Bronchial epithelial cell (primary cell): Measurements from ENCODE around the gene NEDD4. TPM values are rescaled to one million over a fixed set of nuclear protein-coding genes. Genes with fewer than 3 reads are reported as not detected.
A peak's percentile ranks its signal among the peaks of the same experiment; 100 is the strongest.

ENCODE experiments used
- DNase-seq: peaks from one replicate; pipeline ENCODE4 v3.0.0-alpha.2; 2010; ENCODE audit warnings: low read depth
- FAIRE-seq: peaks from 2 replicates; lab custom pipeline; 2011; peaks lifted over from hg19 to GRCh38; lab: Jason Lieb, UNC
- H3K27me3 ChIP-seq: 2 replicates; pipeline ENCODE4 v1.5.1; 2011; ENCODE audit warnings: low read length; ENCODE audit not compliant: control insufficient read depth, insufficient read depth
- H3K36me3 ChIP-seq: 2 replicates; pipeline ENCODE4 v1.5.1; 2011; ENCODE audit warnings: low read length; ENCODE audit not compliant: control insufficient read depth, insufficient read depth
- H3K4me3 ChIP-seq: 2 replicates; pipeline ENCODE4 v1.5.1; 2011; ENCODE audit warnings: mild to moderate bottlenecking, low read depth, low read length, control low read depth
- CTCF ChIP-seq: IDR thresholded peaks from 2 replicates; pipeline ENCODE4 v1.5.1; 2011; ENCODE audit warnings: mild to moderate bottlenecking, moderate library complexity, low read length, control low read depth, inconsistent platforms; ENCODE audit not compliant: insufficient read depth, severe bottlenecking
- total RNA-seq: library from RNA; depleted of rRNA; stranded (reverse); fragments of >200 nt; gene quantifications from 2 replicates; pipeline ENCODE4 v1.2.1, GENCODE V29; 2014

Gene NEDD4
- 37.1 and 59.5 TPM in 2 replicates for total RNA-seq

- Histone ChIP-seq H3K27me3 (no peaks in the 10 kb centered on the region), H3K4me3 (peak within 1 kb of the TSS; percentile 80), H3K36me3 (peaks cover 1% of the 10 kb centered on the region)
- DNase-seq (peak; percentile 70), FAIRE-seq (no peak)
- peak; percentile 76 for TF ChIP-seq CTCF
These were observed at the start of gene NEDD4 for GRCh38 chr15:55993111-55993803. NEDD4 (minus strand) TSS chr15:55993612; CDS start chr15:55993555, 57 bp downstream.

- no peak for FAIRE-seq
- no peak for DNase-seq
- no peaks in the 10 kb centered on the region for H3K36me3 ChIP-seq
- TF ChIP-seq CTCF: no peak
- no peaks in the 10 kb centered on the region for H3K27me3 ChIP-seq
- no peak overlapping the region for H3K4me3 ChIP-seq
These were observed 49.1 kb upstream of the NEDD4 start for GRCh38 chr15:56042498-56042897.

DNA sequence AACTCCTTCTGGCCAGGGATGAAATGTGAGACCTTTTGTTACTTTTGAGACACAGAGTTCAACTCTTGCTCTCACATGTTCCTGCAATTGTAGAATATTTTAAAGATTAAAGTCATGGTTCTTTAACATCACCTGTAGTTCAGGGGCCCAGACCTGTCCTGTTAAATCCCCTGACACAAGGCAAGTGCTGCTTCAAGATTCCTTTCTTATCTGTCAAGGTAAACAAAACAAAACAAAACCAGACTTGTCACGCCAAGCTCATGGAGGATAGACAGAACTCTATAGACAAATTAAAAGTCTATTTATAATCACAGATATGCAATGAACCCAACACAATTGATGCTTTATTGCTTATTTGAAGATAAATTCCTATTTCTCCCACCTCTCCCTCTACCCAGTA, 48.6 kb upstream of the NEDD4 start:
- H3K36me3 ChIP-seq: no peaks in the 10 kb centered on the region
- TF ChIP-seq CTCF: no peak
- no peak for FAIRE-seq
- no peak overlapping the region for H3K4me3 ChIP-seq
- H3K27me3 ChIP-seq: no peaks in the 10 kb centered on the region
- peak; percentile 84 for DNase-seq

DNA sequence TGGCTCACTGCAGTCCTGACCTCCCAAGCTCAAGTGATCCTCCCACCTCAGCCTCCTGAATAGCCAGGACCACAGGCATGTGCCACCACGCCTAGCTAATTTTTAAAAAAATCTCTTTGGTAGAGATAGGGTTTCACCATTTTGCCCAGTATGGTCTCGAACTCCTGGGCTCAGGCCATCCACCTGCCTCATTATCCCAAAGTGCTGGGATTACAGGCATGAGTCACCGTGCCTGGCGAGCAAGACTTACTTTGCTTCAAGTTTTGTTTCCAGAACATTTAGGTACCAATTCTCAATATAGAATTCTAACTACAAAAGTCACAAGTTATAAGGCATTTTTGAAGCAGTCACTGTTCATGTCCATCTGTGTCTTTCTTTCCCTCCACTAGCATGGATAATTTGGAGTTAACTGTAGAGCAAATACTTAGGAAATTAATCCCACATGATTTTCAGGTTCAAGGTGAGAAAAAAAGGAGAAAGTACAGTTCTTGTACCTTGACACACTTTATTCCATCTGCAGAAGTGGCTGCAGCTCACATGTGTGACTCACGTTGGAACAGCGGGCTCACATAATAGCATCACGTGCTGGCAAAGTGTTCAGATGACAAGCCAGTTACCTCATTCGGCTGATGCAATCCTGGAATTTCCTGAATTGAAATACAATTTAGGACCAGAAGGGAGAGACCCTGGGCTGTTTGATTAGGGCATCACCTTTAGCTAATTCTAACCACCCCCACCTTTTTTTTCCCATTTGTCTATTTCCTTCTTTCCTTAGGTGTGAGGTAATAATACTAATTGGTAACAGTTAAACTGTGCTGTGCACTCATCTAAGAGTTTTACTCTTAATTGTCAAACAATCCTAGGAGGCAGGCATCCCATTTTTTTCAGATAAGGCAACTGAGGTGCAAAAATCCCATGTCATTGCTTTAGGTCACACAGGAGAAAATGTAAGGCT, 46.9 kb upstream of the NEDD4 start:
- Histone ChIP-seq H3K4me3 (no peak overlapping the region), H3K36me3 (no peaks in the 10 kb centered on the region), H3K27me3 (no peaks in the 10 kb centered on the region)
- DNase-seq (peak; percentile 99), FAIRE-seq (peak; percentile 52)
- no peak for TF ChIP-seq CTCF

DNA sequence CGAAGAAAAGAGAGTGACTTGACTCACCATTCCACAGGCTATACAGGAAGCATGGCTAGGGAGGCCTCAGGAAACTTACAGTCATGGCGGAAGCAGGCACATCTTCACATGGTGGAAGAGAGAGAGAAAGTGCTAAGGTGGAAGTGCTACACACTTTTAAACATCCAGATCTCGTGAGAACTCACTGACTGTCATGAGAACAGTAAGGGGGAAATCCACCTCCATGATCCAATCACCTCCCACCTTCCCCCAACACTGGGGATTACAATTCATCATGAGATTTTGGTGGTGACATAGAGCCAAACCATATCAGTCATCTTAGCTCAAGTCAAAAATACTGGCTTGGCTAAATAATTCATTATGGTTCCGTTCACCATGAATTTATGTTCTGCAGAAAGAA, 45.3 kb upstream of the NEDD4 start:
- FAIRE-seq: no peak

More for the DNA sequence above, 45.3 kb upstream of the NEDD4 start:
- no peak overlapping the region for H3K4me3 ChIP-seq
- DNase-seq: no peak
- no peak for TF ChIP-seq CTCF
- H3K27me3 ChIP-seq: no peaks in the 10 kb centered on the region
- no peaks in the 10 kb centered on the region for H3K36me3 ChIP-seq
